Daoy (cell line): ENCODE measurements around the gene RFT1. TPM values are rescaled to one million over a fixed set of nuclear protein-coding genes. Genes with fewer than 3 reads are reported as not detected.
A peak's percentile ranks its signal among the peaks of the same experiment; 100 is the strongest.

Source experiments
- DNase-seq: peaks from one replicate; pipeline ENCODE4 v3.0.0-alpha.2; 2015; ENCODE audit warnings: low read depth
- total RNA-seq: library from RNA; depleted of rRNA; stranded (reverse); fragments of >200 nt; shearing (Covaris generic); gene quantifications from 2 replicates; pipeline ENCODE4 v1.2.3, GENCODE V29; 2014

Gene RFT1
- total RNA-seq, 1 experiment from 2014 or later = 12.3 TPM

DNA sequence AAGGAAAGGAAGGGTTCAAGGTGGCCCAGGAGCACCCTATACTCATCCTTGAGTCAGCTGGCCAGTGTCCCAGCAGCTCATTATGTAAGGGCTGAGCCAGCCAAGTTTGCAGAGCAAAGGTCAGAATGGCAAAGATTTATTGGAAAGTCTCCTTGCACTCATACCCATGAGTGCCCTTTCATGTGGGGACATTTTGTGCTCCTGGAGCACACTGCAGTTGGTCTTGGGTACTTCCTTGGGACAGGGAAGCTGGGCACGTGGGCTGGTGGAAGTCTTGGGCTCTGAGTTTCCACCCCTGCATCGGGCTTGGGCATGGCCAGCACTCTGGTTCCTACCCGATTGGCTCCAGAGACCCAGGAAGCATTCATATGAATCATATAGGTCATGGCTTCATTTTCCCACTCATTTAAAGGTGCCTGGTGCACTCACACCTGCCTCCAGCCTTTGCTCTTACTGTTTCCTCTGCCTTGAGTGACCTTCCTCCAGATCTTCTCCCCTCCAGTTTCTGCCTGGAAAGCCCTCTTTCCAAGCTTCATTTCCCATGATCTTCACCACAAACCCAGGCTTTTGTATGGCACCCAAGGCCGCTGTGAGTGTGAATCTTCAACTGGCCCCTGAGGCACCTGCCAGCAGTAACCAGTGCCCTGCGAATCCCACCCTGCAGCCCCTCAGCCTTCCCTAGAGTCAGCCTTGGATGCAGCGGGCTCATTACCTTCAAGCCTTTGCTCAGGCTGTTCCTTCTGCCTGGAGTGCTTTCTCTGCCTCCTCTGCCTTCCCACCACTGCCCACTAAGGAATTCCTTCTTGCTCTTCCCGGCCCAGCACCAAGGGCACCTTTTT is 20.2 kb upstream of the RFT1 start:
- peak; percentile 35 for DNase-seq

GRCh38 chr3:53149699-53150098 is 19.5 kb upstream of the RFT1 start:
- no peak for DNase-seq

- no peak for DNase-seq
These were observed 18.9 kb upstream of the RFT1 start for GRCh38 chr3:53149006-53149690.

- DNase-seq = no peak
These were observed 17.7 kb upstream of the RFT1 start for GRCh38 chr3:53147903-53148400.

DNA sequence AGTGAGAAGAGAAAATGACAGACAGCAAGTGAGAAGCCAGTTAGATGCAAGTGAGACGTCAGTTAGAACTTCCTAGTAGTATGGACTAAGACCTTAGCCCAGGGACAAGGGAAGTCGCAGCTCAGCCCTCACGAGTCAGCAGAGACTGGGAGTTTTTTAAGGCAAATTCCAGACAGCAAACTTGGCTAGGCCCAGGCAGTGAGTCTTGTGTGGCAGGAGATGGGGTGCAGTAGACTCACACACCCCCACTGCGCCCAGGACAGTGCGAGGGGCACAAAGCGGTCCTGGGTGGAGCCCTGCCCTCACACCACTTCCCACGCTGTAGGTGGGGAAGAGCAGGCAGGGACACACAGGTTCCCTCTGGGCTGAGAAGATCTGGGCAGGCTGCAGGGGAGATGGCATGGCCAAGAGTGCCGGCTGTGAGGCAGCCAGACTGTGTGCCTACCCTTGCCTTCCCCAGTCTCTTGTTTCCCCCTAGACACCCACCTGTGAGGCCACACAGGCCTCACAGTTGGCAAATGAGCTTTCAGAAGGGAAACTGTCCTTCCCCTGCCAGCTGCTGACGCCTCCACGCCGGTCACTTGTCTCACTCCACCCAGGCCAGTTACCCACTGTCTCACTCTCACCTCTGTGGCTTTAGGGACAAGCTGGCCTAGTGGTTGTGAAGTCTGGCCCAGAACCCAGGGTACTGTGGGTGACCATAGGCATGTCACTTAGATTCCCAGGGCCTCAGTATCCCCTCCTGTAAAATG is 17.1 kb upstream of the RFT1 start:
- DNase-seq = no peak

DNA sequence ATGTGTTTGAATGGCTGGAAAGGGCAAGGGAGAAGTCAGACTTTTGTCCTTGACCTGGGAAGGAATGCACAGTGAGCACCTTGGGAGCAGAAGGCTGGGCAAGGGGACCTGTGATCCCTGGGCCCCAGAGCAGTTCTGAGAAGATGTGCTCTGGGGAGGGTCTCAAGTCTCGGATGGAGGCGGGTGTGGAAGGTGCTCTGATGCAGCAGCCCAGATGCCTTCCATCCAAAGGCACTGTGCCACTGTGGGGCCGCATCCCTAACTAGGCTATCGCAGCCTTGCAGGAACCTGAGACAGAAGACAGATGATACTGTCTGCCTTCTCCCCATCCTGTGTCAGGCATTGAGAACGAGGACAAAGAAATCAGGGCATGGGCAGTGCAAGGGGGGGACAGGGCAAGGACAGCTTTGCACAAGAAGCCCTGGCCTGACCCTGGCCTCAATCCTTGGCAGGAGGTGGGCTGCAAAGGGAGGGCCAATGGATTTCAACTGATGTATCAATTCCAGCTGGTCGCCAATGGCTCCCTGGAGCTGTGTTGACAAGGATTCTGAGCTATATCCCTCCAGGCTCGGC is 16.2 kb upstream of the RFT1 start:
- DNase-seq = no peak

DNA sequence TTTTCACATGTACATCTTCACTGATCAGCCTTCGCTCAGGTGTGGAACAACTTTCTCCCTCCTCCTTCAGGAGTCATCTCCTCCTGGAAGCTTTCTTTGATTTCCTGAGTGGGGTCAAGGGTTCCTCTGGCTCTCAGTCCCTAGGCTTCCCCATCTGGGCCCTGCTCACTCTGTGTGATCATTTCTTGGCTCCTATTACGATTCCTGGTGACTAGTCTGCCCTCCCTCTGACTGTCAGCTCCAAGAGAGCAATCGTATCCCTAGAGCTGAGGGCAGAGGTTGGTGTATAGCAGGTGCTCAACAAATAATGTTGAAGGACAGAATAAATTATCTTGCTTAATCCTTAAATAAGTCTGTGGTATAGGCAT is 15.5 kb upstream of the RFT1 start:
- DNase-seq = no peak

GRCh38 chr3:53144862-53145712 is 14.9 kb upstream of the RFT1 start:
- no peak for DNase-seq

- DNase-seq = no peak
These were observed 14.2 kb upstream of the RFT1 start for GRCh38 chr3:53144446-53144845.

DNA sequence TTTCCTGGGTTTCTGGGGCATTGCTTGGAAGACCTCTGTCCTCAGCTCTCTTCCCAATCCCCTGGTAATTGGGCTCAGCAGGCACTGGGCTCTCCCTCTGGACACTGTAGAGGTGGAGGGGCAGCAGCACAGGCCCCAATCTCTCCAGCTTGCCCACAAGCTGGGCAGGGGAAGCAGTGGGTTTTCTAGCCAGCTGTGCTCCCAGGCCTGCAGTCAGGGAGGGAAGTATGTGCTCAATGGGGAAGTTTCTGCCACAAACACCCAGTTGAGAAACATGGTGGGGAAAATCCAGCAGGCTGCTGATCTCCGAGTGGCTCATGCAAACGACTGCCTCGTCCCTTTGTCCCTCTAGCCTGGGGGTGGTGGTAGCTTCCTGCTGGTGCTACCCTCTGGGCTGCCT is 12.8 kb upstream of the RFT1 start:
- no peak for DNase-seq

DNA sequence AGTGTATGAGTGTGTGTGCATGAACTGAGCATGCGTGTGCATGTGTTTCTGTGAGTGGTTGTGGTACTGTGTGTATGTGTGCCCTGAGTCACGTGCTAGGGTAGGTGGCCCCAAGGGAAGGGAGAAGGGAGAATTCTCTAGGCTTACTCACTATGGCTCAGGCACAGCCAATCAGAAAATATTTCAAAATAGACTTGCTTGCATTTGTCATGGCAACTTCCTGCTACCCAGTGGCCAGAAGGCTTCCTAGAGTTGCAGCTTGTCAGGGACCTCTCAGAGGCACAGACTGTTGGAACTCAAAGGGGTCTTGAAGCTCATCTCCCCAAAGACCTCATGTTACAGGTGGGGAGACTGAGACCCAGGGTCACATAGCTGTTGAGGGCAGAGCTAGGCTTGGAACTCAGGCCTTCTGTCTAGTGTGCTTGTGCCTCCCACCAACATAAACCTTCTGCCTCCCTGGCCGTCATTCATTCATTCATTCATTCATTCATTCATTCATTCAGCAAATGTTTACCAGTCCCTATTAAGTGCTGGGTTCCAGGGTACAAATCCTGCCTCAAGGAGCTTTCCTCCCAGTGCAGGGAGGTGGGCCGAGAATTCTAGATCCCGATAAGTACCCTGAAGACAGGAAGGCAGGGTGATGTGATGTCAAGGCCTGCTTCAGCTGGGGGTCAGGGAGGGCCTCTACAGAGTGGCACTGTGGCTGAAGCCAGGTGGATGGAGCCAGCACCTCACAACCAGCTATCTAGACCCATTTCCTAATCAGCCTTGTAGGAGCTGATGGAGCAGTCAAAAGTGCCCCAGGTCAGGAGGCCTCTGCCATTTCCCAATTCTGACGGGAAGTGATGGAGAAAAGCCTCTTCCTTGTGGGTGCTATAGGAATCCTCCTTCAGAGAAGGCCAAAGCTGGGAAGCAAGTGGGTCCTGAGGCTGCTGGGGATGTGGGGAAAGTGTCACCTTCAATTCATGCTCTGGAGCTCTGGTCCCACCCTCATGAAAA is 10.9 kb upstream of the RFT1 start:
- DNase-seq = peak; percentile 63

DNA sequence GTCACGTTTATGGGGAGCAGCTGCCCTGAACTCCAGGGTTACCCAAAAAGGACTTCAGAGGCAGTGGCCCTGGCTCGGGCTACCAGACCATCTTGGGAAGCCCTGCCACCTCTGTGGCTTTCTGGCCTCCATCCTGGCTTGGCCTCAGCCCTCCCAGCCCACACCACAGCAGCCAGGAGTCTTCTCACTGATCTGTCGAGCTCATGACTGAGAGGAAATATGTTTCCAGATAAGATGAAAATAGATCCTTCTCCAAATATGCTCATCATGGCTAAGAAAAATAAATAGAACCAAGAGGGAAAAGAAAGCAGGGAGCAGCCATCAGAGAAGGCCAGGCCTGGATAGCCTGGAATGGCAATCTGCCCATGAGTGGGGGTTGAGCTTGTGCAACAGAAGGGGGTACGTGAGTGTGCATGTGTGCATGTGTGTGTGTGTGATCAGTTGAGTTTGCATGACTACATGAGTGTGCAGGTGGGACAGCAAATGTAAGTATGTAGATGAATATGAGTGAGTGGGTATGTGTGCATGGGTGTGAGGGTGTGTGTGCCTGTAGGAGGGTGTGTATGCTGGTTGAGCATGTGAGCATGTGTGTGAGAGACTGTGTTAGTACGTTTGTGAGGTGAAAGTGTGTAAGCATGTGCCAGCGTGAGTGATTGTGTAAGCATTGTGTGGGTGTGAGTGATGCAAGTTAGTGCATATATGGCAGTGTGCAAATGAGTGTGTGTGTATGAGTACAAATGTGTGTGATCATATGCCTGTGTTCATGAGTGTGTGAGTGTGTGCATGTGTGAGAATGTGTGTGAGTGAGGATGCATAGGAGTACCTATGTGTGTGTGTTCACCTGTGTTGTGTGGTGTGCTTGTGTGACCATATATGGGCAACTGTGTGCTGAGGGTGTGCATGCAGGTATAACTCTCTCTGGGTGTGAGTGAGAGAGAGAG is 9.9 kb upstream of the RFT1 start:
- DNase-seq = no peak

DNA sequence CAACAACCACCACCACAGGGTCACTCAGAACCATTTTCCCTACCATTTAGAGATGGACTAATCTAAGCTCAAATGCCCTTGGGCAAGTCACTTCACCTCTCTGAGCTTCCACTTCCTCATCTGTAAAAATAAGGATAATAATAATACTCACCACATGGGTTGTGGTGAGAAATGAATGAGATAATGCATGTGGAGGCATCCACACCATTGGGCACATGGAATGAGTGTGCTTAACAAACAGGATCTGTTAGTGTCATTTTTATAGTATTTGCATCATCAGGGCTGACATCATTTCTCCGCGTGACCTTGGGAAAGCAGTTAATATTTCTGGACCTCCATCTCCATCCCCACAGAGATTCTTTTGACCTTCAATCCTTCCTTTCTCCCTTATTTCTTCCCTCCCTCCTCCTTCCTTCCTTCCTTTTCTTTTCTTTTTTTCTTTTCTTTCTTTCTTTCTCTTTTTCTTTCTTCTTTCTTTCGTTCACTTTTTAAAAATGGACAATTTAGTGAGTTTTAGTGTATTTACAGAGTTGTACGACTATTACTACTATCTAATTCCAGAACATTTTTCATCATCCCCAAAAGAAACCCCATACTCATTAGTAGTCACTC is 7.7 kb upstream of the RFT1 start:
- DNase-seq = peak; percentile 20

- DNase-seq = no peak
These were observed 7.0 kb upstream of the RFT1 start for GRCh38 chr3:53137221-53137620.

- DNase-seq = peak; percentile 65
These were observed 4.5 kb upstream of the RFT1 start for GRCh38 chr3:53134631-53135232.

DNA sequence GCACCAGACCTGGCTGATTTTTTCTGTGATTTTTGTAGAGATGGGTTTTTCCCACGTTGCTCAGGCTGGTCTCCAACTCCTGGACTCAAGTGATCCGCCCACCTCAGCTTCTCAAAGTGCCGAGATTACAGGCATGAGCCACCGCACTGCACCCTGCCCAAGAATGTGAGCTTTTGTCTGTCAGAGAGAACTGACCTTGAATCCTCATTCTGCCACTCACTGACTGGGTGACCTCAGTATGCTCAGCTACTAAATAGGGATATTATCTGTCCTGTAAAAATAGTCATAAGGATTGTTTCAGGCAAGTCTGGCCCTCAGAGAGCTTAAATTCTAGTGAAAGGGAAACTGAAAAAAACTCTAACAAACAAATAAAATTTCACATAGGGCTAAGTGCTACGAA is 2.1 kb upstream of the RFT1 start:
- DNase-seq = no peak

GRCh38 chr3:53131096-53131495 is 861 bp upstream of the RFT1 start:
- no peak for DNase-seq

GRCh38 chr3:53129344-53129743 is 891 bp downstream of the RFT1 start:
- DNase-seq = no peak
